ENCODE results near the gene PLCB1. TPM values are rescaled to one million over a fixed set of nuclear protein-coding genes. Genes with fewer than 3 reads are reported as not detected.
A peak's percentile ranks its signal among the peaks of the same experiment; 100 is the strongest.

Gene PLCB1
- total RNA-seq, 1 donor from 2014 or later: 37.4 TPM

DNA sequence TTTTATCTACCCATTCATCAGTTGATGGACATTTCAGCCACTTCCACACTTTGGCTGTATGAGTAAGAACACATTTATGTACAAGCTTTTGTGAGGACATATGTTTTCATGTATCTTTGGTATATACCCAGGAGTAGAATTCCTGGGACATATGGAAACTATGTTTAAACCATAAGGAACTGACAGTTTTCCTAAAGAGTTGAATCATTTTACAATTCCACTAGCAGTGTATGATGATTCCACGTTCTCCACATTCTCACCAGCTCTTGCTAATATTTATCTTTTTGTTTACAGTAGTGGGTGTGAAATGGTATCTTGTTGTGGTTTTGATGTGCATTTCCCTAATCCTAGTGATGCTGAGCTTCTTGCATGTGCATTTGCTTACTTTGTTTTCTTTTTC lies 338.1 kb downstream of the PLCB1 start:
- Mint-ChIP-seq H3K27me3 (ENCODE audit: unreplicated experiment) (no peaks in the 10 kb centered on the region), H3K36me3 (ENCODE audit: unreplicated experiment) (no peaks in the 10 kb centered on the region), H3K4me3 (ENCODE audit: unreplicated experiment) (no peak overlapping the region), H3K9me3 (ENCODE audit: unreplicated experiment) (no peaks in the 10 kb centered on the region), H3K27ac (ENCODE audit: unreplicated experiment) (no peak overlapping the region), H3K4me1 (ENCODE audit: low read depth, unreplicated experiment) (peaks cover 4% of the 10 kb centered on the region)
- DNase-seq: no peak
- TF ChIP-seq, protein P1, sequence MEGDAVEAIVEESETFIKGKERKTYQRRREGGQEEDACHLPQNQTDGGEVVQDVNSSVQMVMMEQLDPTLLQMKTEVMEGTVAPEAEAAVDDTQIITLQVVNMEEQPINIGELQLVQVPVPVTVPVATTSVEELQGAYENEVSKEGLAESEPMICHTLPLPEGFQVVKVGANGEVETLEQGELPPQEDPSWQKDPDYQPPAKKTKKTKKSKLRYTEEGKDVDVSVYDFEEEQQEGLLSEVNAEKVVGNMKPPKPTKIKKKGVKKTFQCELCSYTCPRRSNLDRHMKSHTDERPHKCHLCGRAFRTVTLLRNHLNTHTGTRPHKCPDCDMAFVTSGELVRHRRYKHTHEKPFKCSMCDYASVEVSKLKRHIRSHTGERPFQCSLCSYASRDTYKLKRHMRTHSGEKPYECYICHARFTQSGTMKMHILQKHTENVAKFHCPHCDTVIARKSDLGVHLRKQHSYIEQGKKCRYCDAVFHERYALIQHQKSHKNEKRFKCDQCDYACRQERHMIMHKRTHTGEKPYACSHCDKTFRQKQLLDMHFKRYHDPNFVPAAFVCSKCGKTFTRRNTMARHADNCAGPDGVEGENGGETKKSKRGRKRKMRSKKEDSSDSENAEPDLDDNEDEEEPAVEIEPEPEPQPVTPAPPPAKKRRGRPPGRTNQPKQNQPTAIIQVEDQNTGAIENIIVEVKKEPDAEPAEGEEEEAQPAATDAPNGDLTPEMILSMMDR (IDR thresholded peaks at IDR 0.05; ENCODE audit: partially characterized antibody, unreplicated experiment): no peak

DNA sequence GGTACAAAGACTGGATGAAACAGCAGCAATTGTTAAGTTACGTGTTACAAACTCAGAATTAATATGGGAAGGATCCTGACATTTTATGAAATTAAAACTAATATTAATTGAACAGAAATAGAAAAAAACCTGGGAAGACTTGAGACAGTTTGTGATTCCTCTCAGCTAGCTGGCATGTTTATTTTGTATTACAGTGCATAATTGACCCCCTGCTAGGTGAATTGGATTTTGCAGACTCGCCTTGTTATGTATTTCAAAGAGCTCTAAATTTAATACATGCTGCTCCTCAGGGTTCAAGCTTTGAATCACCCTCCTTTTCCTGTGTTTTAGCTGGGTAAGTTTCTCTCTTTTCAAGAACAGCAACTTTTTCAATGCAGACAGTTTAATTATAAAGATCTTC lies 339.4 kb downstream of the PLCB1 start:
- H3K4me3 Mint-ChIP-seq (ENCODE audit: unreplicated experiment): no peak overlapping the region
- H3K27ac Mint-ChIP-seq (ENCODE audit: unreplicated experiment): no peak overlapping the region
- TF ChIP-seq, protein P1 (IDR thresholded peaks at IDR 0.05; ENCODE audit: partially characterized antibody, unreplicated experiment): no peak
- H3K27me3 Mint-ChIP-seq (ENCODE audit: unreplicated experiment): no peaks in the 10 kb centered on the region
- no peaks in the 10 kb centered on the region for H3K36me3 Mint-ChIP-seq (ENCODE audit: unreplicated experiment)
- no peak for DNase-seq
- H3K4me1 Mint-ChIP-seq (ENCODE audit: low read depth, unreplicated experiment): peaks cover 4% of the 10 kb centered on the region
- no peaks in the 10 kb centered on the region for H3K9me3 Mint-ChIP-seq (ENCODE audit: unreplicated experiment)

DNA sequence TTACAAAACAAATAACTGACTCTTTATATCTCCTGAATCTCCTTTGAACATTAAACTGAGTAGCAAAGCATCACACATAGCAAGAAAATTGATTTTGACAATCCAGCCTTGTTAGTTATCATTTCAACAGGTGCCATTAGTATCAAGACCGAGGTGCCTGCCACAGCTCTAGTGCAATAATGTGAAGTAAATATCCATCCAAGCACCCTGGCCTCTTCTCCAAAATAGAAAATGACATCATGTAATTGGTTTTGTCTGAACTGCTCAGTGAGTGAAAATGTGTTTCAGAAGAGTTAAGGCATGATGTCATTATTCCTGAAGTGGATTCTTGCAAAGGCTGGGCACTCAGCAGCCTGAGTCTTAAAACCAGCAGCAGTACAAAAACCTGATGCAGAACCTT lies 341.4 kb downstream of the PLCB1 start:
- Mint-ChIP-seq H3K36me3 (ENCODE audit: unreplicated experiment) (no peaks in the 10 kb centered on the region), H3K27ac (ENCODE audit: unreplicated experiment) (no peak overlapping the region), H3K9me3 (ENCODE audit: unreplicated experiment) (no peaks in the 10 kb centered on the region), H3K4me3 (ENCODE audit: unreplicated experiment) (no peak overlapping the region), H3K4me1 (ENCODE audit: low read depth, unreplicated experiment) (peaks cover 4% of the 10 kb centered on the region), H3K27me3 (ENCODE audit: unreplicated experiment) (peaks cover 2% of the 10 kb centered on the region)
- no peak for DNase-seq
- TF ChIP-seq, protein P1 (IDR thresholded peaks at IDR 0.05; ENCODE audit: partially characterized antibody, unreplicated experiment): no peak

DNA sequence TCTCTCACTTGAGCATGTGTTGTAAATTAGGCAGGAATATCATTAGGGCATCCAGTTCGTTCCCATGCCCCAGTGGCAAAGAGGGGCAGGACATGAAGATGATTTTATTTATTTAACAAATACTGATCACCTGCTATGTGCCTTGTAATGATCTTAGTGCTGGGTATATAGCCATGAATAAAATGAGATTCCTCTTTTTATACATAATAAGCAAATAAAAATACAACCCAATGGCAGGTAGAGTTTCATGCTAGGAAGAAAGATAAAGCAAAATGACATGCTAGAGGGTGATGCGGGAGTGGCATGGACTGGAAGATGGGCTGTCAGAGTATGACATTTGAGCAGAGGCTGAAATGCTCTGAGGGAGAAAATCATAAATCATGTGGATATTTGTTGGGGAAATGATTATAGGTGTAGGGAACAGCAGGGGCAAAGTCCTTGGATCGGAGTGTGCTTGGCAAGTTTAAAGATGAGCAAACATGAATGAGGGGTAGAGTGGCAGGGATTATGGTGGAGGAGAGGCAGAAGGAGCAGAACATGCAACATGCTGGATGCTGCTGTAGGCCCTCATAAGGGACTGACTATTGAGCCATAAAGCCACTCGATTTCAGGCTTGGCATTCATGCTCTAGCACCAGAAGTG lies 342.1 kb downstream of the PLCB1 start:
- no peak for DNase-seq
- peaks cover 2% of the 10 kb centered on the region for H3K27me3 Mint-ChIP-seq (ENCODE audit: unreplicated experiment)
- H3K9me3 Mint-ChIP-seq (ENCODE audit: unreplicated experiment): no peaks in the 10 kb centered on the region
- H3K4me3 Mint-ChIP-seq (ENCODE audit: unreplicated experiment): peak overlapping the region; percentile 28
- H3K4me1 Mint-ChIP-seq (ENCODE audit: low read depth, unreplicated experiment): peaks cover 4% of the 10 kb centered on the region
- no peaks in the 10 kb centered on the region for H3K36me3 Mint-ChIP-seq (ENCODE audit: unreplicated experiment)
- no peak overlapping the region for H3K27ac Mint-ChIP-seq (ENCODE audit: unreplicated experiment)
- TF ChIP-seq, protein P1 (IDR thresholded peaks at IDR 0.05; ENCODE audit: partially characterized antibody, unreplicated experiment): no peak

DNA sequence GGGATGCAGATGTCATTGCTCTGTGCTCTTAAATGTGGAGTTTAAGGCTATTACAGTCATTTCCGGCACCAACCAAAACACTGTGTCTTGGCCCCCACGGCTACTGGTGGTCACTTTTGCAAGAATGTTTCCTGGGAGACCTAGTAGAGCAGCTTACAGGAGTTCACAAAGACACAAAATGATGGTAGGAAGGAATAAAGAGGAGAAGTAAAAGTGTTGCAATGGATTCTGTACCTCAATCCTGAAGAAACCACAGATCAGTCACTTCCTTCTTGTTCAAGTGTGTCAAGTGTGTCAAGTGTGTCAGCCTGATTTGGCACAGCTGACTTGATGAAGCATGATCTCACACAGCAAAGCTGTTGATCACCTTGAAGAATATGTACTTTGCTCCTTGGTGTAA lies 344.0 kb downstream of the PLCB1 start:
- no peak overlapping the region for H3K4me3 Mint-ChIP-seq (ENCODE audit: unreplicated experiment)
- H3K9me3 Mint-ChIP-seq (ENCODE audit: unreplicated experiment): no peaks in the 10 kb centered on the region
- no peak overlapping the region for H3K27ac Mint-ChIP-seq (ENCODE audit: unreplicated experiment)
- H3K36me3 Mint-ChIP-seq (ENCODE audit: unreplicated experiment): no peaks in the 10 kb centered on the region
- DNase-seq: no peak
- TF ChIP-seq, protein P1 (IDR thresholded peaks at IDR 0.05; ENCODE audit: partially characterized antibody, unreplicated experiment): no peak
- peaks cover 2% of the 10 kb centered on the region for H3K27me3 Mint-ChIP-seq (ENCODE audit: unreplicated experiment)
- peaks cover 4% of the 10 kb centered on the region for H3K4me1 Mint-ChIP-seq (ENCODE audit: low read depth, unreplicated experiment)
